NB4 (cell line): Measurements from ENCODE around the gene CCDC88C.

ENCODE experiments used
- CTCF ChIP-seq: IDR thresholded peaks from one replicate; pipeline ENCODE4 v1.5.1; 2012; ENCODE audit warnings: low read depth, low read length
- MYC ChIP-seq: IDR thresholded peaks from 2 replicates; pipeline ENCODE4 v1.6.1; 2011; ENCODE audit warnings: low read depth, low read length
- POLR2A ChIP-seq: IDR thresholded peaks from 2 replicates; pipeline ENCODE4 v1.6.1; 2011; ENCODE audit warnings: mild to moderate bottlenecking; ENCODE audit not compliant: insufficient read length; ENCODE audit errors: extremely low read depth

GRCh38 chr14:91254461-91254860, 163.2 kb downstream of the CCDC88C start:
- TF ChIP-seq POLR2A (no peak), CTCF (no peak), MYC (no peak)
